ENCODE measurements around the gene MAPK8. TPM values are rescaled to one million over a fixed set of nuclear protein-coding genes. Genes with fewer than 3 reads are reported as not detected.
A peak's percentile ranks its signal among the peaks of the same experiment; 100 is the strongest.
"Not testable (repeated sequence)": the region's sequence is repeated elsewhere in the genome, so short reads cannot be mapped to it uniquely, and the experiment has no call there.

The MAPK8 gene
- total RNA-seq, 2 donors from 2014 or later: 34.0 to 35.8 TPM

DNA sequence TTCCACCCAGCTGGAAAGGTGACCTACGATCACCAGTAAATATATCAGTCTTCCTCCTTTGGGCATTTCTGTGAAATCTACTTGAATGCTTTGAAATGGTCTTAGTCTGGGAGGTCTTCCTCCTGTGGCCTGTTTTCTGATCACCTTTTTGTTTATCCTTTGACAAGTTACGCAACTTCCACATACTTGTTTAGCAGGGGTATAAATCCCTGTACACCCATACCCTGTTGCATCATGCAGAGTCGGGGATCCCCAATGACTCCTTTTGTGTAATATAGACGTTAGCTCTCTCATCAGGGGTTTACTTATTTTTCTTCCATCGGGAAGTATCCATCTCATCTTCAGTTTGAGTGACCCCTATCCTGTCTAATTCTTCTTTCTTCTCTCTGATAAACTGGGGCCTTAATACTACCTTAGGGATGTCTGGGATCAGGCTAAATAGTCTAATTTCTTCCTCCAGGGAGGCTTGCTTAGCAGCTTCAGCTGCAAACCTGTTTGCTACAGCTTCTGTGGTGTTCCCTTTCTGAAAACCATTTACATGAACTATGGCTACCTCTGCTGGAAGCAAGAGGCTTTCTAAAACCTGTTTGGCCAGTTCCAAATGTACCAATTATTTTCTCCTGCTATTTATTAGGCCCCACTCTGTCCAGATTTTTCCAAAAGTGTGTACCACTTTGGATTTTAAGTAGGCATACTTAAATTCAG lies 25.8 kb downstream of the MAPK8 start:
- Mint-ChIP-seq H3K27me3 (no peaks in the 10 kb centered on the region), H3K27ac (no peak overlapping the region), H3K4me3 (no peak overlapping the region), H3K4me1 (peaks cover 12% of the 10 kb centered on the region), H3K36me3 (ENCODE audit: low read depth) (peaks cover 5% of the 10 kb centered on the region)
- DNase-seq: no peak
- no peaks in the 10 kb centered on the region for H3K9me3 ChIP-seq (ENCODE audit: control insufficient read depth, low read length, poor library complexity, severe bottlenecking)
- ATAC-seq: no peak

DNA sequence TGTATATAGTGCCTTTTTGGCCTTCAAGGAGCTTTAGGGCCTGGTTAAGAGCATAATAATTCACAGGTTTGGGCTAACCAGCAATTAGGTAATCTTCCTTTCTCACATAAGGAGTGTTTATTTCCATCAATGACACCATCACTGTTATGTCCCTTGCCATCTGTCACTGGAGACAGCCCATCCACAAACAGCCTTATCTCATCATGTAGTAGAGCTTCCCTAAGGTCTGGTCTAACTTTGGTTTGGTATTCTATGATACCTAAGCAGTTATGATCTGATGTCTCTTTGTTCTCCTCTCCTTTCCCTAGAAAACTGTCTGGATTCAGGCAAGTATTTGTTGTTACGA lies 26.4 kb downstream of the MAPK8 start:
- H3K27ac Mint-ChIP-seq: no peak overlapping the region
- no peaks in the 10 kb centered on the region for H3K9me3 ChIP-seq (ENCODE audit: control insufficient read depth, low read length, poor library complexity, severe bottlenecking)
- ATAC-seq (no peak), DNase-seq (no peak)
- H3K4me1 Mint-ChIP-seq: peaks cover 12% of the 10 kb centered on the region
- H3K27me3 Mint-ChIP-seq: no peaks in the 10 kb centered on the region
- H3K4me3 Mint-ChIP-seq: no peak overlapping the region
- H3K36me3 Mint-ChIP-seq (ENCODE audit: low read depth): peaks cover 5% of the 10 kb centered on the region

DNA sequence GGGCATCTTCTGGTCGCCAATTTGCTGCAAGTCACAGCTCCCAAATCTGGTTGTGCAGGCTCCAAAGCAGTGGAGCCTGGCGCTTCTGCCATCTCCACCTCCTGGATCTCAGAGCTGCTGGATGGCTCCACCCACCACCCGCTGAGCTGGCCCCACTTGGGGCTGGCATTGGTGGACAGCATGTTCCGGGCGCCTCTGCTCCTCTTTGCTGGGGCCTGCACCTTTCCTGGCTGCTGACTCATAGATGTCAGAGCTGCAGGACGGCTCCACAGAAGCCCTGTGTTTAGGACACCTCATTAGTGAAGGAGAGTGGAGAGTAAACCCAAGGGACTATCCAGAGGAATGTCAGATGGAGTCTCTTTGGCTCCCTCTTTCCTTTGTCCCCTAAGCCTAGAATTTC lies 27.4 kb downstream of the MAPK8 start:
- Mint-ChIP-seq H3K4me3 (no peak overlapping the region), H3K4me1 (peaks cover 9% of the 10 kb centered on the region), H3K36me3 (ENCODE audit: low read depth) (peaks cover 8% of the 10 kb centered on the region), H3K27ac (no peak overlapping the region), H3K27me3 (no peaks in the 10 kb centered on the region)
- DNase-seq (no peak), ATAC-seq (no peak)
- H3K9me3 ChIP-seq (ENCODE audit: control insufficient read depth, low read length, poor library complexity, severe bottlenecking): no peaks in the 10 kb centered on the region

DNA sequence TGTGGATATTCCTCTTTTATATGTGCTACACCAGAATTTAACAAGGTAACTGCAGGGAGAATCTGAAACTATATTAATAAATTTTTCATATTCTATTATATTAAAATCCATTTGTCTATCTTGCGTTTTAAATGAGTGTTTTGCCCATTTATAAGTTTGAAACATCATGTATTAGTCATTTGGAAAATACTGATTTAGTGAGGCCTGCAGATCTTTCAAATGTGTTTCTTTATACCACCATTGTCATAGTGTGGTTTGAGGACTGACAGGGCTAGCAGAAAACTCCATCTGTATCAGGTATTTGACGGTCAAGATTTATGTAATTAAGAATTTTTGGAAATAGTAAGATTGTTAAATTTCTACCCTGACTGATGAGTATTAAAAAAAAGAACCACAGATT lies 29.3 kb downstream of the MAPK8 start:
- H3K9me3 ChIP-seq (ENCODE audit: control insufficient read depth, low read length, poor library complexity, severe bottlenecking): no peaks in the 10 kb centered on the region
- no peak for DNase-seq
- Mint-ChIP-seq H3K4me3 (no peak overlapping the region), H3K36me3 (ENCODE audit: low read depth) (peaks cover 8% of the 10 kb centered on the region), H3K27ac (no peak overlapping the region), H3K4me1 (peaks cover 15% of the 10 kb centered on the region), H3K27me3 (no peaks in the 10 kb centered on the region)
- ATAC-seq: no peak

DNA sequence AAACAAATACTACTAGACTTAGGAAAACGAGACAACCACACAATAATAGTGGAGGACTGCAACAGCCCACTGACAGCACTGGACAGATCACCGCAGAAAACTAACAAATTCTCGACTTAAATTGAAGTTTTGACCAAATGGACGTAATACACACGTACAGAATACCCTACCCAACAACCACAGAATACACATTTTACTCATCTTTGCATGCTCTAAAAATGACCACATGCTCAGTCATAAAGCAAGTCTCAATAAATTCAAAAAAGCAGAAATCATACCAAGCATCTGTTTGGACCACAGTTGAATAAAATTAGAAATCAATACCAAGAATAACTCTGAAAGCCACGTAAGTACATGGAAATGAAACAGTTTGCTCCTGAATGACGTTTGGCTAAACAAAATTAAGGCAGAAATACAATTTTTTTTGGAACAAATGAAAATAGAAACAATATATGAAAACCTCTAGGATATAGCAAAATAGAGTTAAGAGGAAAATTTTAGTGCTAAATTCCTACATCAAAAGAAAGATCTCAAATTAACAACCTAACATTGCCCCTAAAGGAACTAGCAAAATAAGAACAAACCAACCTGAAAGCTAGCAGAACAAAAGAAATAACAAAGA lies 30.6 kb downstream of the MAPK8 start:
- DNase-seq (no peak), ATAC-seq (no peak)
- no peak overlapping the region for H3K4me3 Mint-ChIP-seq
- peaks cover 17% of the 10 kb centered on the region for H3K4me1 Mint-ChIP-seq
- H3K27ac Mint-ChIP-seq: no peak overlapping the region
- H3K9me3 ChIP-seq (ENCODE audit: control insufficient read depth, low read length, poor library complexity, severe bottlenecking): no peaks in the 10 kb centered on the region
- H3K27me3 Mint-ChIP-seq: no peaks in the 10 kb centered on the region
- peaks cover 8% of the 10 kb centered on the region for H3K36me3 Mint-ChIP-seq (ENCODE audit: low read depth)

DNA sequence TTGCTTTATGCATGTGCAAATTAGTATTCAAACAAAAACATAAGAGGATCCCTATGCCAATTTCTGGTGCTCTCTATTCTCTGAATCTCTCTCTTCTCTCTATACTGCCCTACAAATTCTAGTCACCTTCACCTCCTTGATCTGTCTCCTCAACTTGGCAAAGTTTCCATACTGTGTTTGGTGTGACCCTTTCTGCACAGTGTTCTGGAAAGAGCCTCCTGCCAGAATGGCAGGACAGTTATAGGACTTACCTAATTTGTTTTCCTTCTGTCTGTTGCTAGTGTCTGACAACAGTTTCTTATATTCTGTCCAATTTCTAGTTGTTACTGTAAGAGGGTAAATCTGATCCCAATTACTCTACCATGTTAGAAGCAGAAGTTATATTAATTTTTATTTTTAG lies 34.3 kb downstream of the MAPK8 start:
- H3K27me3 Mint-ChIP-seq: no peaks in the 10 kb centered on the region
- ATAC-seq (no peak), DNase-seq (no peak)
- H3K9me3 ChIP-seq (ENCODE audit: control insufficient read depth, low read length, poor library complexity, severe bottlenecking): no peaks in the 10 kb centered on the region
- no peak overlapping the region for H3K27ac Mint-ChIP-seq
- H3K4me3 Mint-ChIP-seq: no peak overlapping the region
- H3K36me3 Mint-ChIP-seq (ENCODE audit: low read depth): peaks cover 4% of the 10 kb centered on the region
- H3K4me1 Mint-ChIP-seq: peaks cover 14% of the 10 kb centered on the region

DNA sequence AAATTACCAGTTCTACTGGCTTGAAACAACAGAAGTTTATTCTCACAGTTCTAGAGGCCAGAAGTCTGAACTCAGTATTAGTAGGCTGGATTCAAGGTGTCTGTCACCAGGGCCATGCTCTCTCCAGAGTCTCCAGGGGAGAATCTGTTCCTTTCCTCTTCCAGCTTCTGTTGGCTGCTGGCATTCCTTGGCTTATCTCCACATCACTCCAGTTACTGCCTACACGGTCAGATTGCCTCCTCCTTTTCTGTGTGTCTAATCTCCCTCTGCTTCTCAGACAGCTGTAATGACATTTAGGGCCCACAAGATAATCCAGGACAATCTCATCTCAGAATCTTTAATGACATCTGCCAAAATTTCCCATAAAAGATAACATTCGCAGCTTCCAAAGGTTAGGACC lies 36.6 kb downstream of the MAPK8 start:
- peaks cover 2% of the 10 kb centered on the region for H3K36me3 Mint-ChIP-seq (ENCODE audit: low read depth)
- no peak overlapping the region for H3K4me3 Mint-ChIP-seq
- H3K4me1 Mint-ChIP-seq: peaks cover 14% of the 10 kb centered on the region
- DNase-seq: no peak
- no peaks in the 10 kb centered on the region for H3K27me3 Mint-ChIP-seq
- H3K27ac Mint-ChIP-seq: no peak overlapping the region
- no peak for ATAC-seq
- H3K9me3 ChIP-seq (ENCODE audit: control insufficient read depth, low read length, poor library complexity, severe bottlenecking): no peaks in the 10 kb centered on the region

DNA sequence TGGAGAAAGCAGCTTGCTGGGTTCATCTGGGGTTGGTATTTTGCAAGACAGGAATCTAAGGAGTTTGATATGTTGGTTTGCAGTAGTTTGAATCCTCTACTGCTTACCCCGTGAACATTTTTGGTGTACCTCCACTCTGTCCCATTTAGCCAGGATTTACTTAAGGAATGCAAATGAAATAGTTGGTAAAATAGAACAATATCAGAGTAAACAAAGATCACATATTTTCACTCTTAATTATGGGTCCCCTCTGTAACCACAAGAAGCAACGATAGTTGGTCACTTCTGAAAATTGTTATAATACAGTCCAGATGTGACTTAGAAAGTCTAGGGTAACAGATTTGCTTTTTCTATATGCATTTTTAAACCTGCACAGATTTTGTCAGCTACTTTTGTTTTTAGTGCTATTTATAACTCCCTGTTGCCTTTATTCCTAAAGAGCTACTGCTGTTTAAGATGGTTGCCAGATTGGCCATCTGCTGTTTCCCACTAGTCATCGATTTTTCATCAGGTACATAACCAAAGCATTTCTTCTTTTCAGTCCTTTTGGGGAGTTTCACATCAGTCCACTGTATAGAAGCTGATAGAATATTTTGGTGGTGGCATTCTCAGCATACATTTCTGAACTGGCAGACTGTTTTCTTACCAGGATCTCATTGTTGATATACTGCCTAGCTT lies 37.6 kb downstream of the MAPK8 start:
- H3K9me3 ChIP-seq (ENCODE audit: control insufficient read depth, low read length, poor library complexity, severe bottlenecking): no peaks in the 10 kb centered on the region
- H3K36me3 Mint-ChIP-seq (ENCODE audit: low read depth): no peaks in the 10 kb centered on the region
- peaks cover 10% of the 10 kb centered on the region for H3K4me1 Mint-ChIP-seq
- no peak overlapping the region for H3K27ac Mint-ChIP-seq
- H3K27me3 Mint-ChIP-seq: no peaks in the 10 kb centered on the region
- no peak overlapping the region for H3K4me3 Mint-ChIP-seq
- DNase-seq: no peak
- no peak for ATAC-seq

DNA sequence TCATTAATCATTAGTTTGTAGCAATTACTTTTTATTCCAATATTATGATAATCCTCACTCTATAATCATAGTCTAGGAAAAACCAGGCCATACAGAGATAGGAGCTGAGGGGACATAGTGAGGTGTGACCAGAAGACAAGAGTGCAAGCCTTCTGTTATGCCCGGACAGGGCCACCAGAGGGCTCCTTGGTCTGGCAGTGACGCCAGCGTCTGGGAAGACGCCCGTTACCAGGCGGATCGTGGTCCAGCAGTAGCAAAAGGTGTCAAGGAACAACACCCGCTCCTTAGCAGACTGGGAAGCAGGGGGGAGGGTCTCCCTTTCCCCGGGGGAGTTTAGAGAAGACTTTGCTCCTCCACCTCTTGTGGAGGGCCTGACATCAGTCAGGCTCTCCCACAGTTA lies 39.8 kb downstream of the MAPK8 start:
- H3K4me3 Mint-ChIP-seq; H3K9me3 ChIP-seq (ENCODE audit: control insufficient read depth, low read length, poor library complexity, severe bottlenecking); H3K4me1 Mint-ChIP-seq; H3K27me3 Mint-ChIP-seq; DNase-seq; ATAC-seq; H3K27ac Mint-ChIP-seq; H3K36me3 Mint-ChIP-seq (ENCODE audit: low read depth): not testable (repeated sequence)

DNA sequence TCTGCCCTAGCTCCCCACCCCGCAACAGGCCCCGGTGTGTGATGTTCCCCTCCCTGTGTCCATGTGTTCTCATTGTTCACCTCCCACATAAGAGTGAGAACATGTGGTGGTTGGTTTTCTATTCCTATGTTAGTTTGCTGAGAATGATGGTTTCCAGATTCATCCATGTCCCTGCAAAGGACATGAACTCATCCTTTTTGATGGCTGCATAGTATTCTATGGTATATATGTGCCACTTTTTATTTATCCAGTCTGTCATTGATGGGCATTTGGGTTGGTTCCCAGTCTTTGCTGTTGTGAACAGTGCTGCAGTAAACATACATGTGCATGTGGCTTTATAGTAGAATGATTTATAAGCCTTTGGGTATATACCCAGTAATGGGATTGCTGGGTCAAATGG lies 41.1 kb downstream of the MAPK8 start:
- not testable (repeated sequence) for ATAC-seq, H3K27ac Mint-ChIP-seq

DNA sequence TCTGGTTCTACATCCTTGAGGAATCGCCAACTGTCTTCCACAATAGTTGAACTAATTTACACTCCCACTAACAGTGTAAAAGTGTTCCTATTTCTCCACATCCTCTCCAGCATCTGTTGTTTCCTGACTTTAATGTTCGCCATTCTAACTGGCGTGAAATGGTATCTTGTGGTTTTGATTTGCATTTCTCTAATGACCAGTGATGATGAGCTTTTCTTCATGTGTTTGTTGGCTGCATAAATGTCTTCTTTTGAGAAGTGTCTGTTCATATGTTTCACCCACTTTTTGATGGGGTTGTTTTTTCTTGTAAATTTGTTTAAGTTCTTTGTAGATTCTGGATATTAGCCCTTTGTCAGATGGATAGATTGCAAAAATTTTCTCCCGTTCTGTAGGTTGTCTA lies 41.5 kb downstream of the MAPK8 start:
- peak overlapping the region; percentile 10 for H3K4me3 Mint-ChIP-seq
- H3K27me3 Mint-ChIP-seq; DNase-seq; H3K4me1 Mint-ChIP-seq; ATAC-seq; H3K9me3 ChIP-seq (ENCODE audit: control insufficient read depth, low read length, poor library complexity, severe bottlenecking); H3K36me3 Mint-ChIP-seq (ENCODE audit: low read depth); H3K27ac Mint-ChIP-seq: not testable (repeated sequence)

More for the DNA sequence above, 41.1 kb downstream of the MAPK8 start:
- not testable (repeated sequence) for H3K4me3 Mint-ChIP-seq; H3K27me3 Mint-ChIP-seq; H3K4me1 Mint-ChIP-seq; DNase-seq; H3K9me3 ChIP-seq (ENCODE audit: control insufficient read depth, low read length, poor library complexity, severe bottlenecking); H3K36me3 Mint-ChIP-seq (ENCODE audit: low read depth)

DNA sequence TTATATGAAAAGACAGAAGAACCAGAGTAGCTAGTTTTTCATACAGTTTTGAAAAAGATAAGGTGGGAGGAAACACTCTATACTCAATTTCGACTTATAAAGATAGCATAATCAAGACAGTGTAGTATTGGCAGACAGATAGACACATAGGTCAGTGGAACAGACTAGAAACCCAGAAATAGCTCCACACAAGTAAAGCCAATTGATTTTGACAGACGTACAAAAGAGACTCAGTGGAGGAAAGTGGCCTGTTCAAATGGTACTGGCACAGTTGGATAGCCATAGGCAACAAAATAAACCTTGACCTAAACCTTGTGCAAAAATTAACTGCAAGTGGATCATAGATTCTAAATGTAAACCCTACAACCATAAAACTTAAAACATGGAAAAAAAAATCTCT lies 46.8 kb downstream of the MAPK8 start:
- ATAC-seq (no peak), DNase-seq (no peak)
- H3K4me3 Mint-ChIP-seq: no peak overlapping the region
- H3K36me3 Mint-ChIP-seq (ENCODE audit: low read depth): no peaks in the 10 kb centered on the region
- H3K27ac Mint-ChIP-seq: no peak overlapping the region
- H3K27me3 Mint-ChIP-seq: no peaks in the 10 kb centered on the region
- H3K4me1 Mint-ChIP-seq: peaks cover 3% of the 10 kb centered on the region
- no peaks in the 10 kb centered on the region for H3K9me3 ChIP-seq (ENCODE audit: control insufficient read depth, low read length, poor library complexity, severe bottlenecking)

DNA sequence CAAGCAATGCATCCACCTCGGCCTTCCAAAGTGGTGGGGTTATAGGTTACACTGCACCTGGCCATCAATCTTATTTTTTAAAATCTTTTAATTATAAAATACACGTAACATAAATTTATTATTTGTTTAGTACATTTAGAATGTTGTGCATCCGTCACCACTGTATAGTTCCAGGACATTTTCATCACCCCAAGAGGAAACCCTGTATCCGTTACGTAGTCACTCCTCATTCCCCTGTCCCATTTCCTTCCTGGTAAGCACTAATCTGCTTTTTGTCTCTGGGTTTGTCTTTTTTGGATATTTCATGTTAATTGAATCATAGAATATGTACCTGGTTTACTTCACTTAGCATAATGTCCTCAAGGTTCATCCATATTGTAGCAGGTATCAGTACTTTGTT lies 51.2 kb downstream of the MAPK8 start:
- no peaks in the 10 kb centered on the region for H3K9me3 ChIP-seq (ENCODE audit: control insufficient read depth, low read length, poor library complexity, severe bottlenecking)
- DNase-seq (no peak), ATAC-seq (no peak)
- Mint-ChIP-seq H3K4me3 (no peak overlapping the region), H3K27me3 (no peaks in the 10 kb centered on the region), H3K4me1 (peaks cover 22% of the 10 kb centered on the region), H3K27ac (no peak overlapping the region), H3K36me3 (ENCODE audit: low read depth) (no peaks in the 10 kb centered on the region)

DNA sequence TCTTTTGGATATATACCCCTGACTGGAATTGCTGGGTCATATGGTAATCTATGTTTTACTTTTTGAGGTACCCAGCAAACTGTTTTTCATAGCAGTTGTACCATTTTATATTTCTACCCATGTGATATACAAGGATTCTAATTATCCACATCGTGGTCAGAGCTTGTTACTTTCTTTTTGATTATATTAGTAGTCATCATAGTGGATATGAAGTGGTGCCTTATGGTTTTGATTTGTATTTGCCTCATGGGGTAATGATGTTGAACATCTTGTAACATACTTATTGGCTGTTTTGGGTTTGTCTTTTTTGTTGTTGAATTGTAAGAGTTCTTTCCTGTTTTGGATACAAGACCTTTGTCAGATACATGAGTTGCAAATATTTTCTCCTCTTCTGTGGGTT lies 51.7 kb downstream of the MAPK8 start:
- Mint-ChIP-seq H3K27ac (no peak overlapping the region), H3K4me1 (peaks cover 22% of the 10 kb centered on the region), H3K36me3 (ENCODE audit: low read depth) (no peaks in the 10 kb centered on the region), H3K4me3 (no peak overlapping the region), H3K27me3 (no peaks in the 10 kb centered on the region)
- H3K9me3 ChIP-seq (ENCODE audit: control insufficient read depth, low read length, poor library complexity, severe bottlenecking): no peaks in the 10 kb centered on the region
- ATAC-seq (no peak), DNase-seq (no peak)

Data from T-helper 17 cell (primary cell).